Measurements from ENCODE around the gene PPCDC.

- no peak for TF ChIP-seq CTCF (conservative IDR thresholded peaks at IDR 0.05; ENCODE audit: low read depth, low read length)
- no peak for TF ChIP-seq POLR2A (IDR thresholded peaks at IDR 0.05; ENCODE audit: low read depth, low read length)
- TF ChIP-seq RCOR1 (IDR thresholded peaks at IDR 0.05; ENCODE audit: insufficient replicate concordance, low read length) = no peak
- no peak for TF ChIP-seq SMC3 (IDR thresholded peaks at IDR 0.05; ENCODE audit: low read depth, low read length)
- TF ChIP-seq USF2 (IDR thresholded peaks at IDR 0.05; ENCODE audit: low read depth, low read length) = no peak
- TF ChIP-seq MAZ (IDR thresholded peaks at IDR 0.05; ENCODE audit: borderline replicate concordance, low read depth, low read length) = no peak
- TF ChIP-seq RFX5 (IDR thresholded peaks at IDR 0.05; ENCODE audit: low read depth, low read length) = no peak
- no peak for TF ChIP-seq CHD1 (IDR thresholded peaks at IDR 0.05; ENCODE audit: low read depth, low read length)
Observed at GRCh38 chr15:75082689-75083088, 59.3 kb downstream of the PPCDC start.
